GM13976 (cell line): Measurements from ENCODE around the gene ASB8.

Source experiments
- DNase-seq: peaks from one replicate; pipeline ENCODE4 v3.0.0; 2012; ENCODE audit warnings: low spot score
- CTCF ChIP-seq: IDR thresholded peaks from 2 replicates; pipeline ENCODE4 v1.5.1; 2012; ENCODE audit warnings: borderline replicate concordance, mild to moderate bottlenecking; ENCODE audit not compliant: insufficient read depth; ENCODE audit errors: extremely low read depth, missing control alignments, control extremely low read depth
- in situ Hi-C: fragments of 300-500 bp; cut with MboI; formaldehyde crosslinking; loops from one replicate; pipeline ENCODE4 v1.12.0; 2022; ENCODE audit warnings: low sequenced_read_pairs, mixed read lengths, inconsistent platforms; ENCODE audit not compliant: unreplicated experiment

The ASB8 gene

DNA sequence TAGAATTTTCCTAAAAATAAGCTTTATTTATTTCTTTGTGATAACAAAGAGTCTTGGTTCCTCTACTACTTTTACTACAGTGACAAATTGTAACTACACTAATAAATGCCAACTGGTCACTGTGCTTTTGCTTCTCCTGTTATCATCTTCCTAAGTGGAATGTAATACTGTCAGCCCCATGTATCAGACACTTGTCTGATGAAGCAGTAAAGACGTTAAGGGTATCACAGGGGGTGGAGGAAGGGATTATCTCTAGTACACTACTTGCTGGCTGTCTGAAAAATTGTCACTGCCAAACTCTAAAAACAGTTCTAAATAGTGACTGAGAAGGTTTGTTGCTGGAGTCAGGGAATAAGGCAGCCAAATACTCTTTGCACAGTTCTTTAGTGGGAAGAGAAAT lies 11.3 kb downstream of the ASB8 start:
- in situ Hi-C loops: no loop called here

GRCh38 chr12:48143898-48144297 lies 13.4 kb downstream of the ASB8 start:
- no peak for DNase-seq
- TF ChIP-seq CTCF: no peak
- in situ Hi-C loops: no loop called here

More for the DNA sequence above, 11.3 kb downstream of the ASB8 start:
- no peak for DNase-seq
- no peak for TF ChIP-seq CTCF

DNA sequence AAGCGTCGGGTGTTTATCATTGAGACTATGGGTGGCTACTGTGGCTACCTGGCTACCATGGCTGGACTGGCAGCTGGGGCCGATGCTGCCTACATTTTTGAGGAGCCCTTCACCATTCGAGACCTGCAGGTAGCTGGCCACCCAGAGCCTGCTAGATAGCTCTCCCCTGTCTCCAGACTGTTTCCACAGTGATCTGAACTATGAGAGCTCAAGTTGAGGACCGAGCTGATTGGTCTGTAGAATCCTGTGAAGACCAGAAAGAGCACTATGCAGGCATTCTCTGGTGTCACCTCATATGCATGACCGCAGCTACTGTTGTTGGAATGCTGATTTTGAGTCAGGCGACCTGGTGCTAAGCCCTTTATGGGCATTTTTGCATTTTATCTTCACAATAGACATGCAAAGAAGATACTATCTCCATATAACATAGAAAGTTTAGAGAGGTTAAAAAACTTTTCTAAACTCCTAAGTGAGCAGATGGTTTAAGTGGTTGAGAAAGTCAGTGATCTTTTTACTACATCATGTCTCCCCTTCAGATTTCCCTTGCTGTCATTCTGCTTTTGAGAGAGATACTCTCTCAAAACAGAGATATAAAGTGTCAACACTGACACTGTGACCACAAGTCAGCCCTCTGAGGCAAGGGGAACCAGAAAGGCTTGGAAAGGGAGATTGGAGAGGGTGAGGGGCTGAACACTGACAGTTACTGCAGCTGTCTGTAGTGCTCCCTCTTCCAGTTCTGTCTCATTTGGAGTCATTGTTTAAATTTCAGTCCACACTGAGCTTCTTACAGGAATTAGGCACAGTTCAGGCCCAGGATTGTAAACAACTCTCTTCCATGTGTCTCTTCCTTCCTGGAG lies 14.3 kb downstream of the ASB8 start:
- TF ChIP-seq CTCF: no peak
- no peak for DNase-seq
- in situ Hi-C loops: no loop called here

- no peak for DNase-seq
- in situ Hi-C loops: no loop called here
- TF ChIP-seq CTCF: no peak
Measured at GRCh38 chr12:48135027-48135426, 22.3 kb downstream of the ASB8 start.

GRCh38 chr12:48132826-48133225 lies 24.5 kb downstream of the ASB8 start:
- no peak for DNase-seq
- in situ Hi-C loops: no loop called here
- TF ChIP-seq CTCF: no peak

DNA sequence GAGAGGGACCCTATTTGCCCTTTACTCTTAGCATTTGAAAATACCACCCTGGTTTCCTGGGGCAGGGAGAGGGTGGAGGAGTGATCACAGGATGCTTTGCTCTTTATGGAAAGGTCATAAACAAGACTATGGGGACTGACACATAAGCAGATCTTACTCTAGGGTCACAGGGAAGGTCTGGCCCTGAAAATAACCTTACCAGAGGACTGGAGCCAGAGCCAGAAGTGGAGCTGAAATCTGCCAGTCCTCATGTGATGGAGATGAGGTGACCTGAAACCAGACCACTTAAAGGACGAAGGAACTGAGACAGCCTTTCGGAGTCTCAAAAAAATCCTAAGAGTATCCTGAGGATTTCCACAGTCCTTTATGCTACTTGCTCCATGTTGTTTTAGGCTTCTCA lies 25.8 kb downstream of the ASB8 start:
- DNase-seq: no peak
- in situ Hi-C loops: no loop called here
- no peak for TF ChIP-seq CTCF
